Memory B cell (primary cell): Measurements from ENCODE around the gene STAP2.

Source experiments
- ATAC-seq: fragments of 150-1000 bp; cut with Tn5 transposase; 2 replicates; pipeline ENCODE4 v1.10.0; 2021; ENCODE audit warnings: low read depth, mild to moderate bottlenecking, moderate library complexity
- DNase-seq, 2 donors: peaks; one replicate each; pipeline ENCODE4 v3.0.0; 2022; ENCODE audit warnings: low spot score in 2 of 2
- H3K27ac Mint-ChIP-seq: one replicate; pipeline ENCODE4 v1.8.0; 2022; ENCODE audit warnings: mild to moderate bottlenecking, moderate library complexity, mixed read lengths
- H3K27me3 Mint-ChIP-seq: one replicate; pipeline ENCODE4 v1.8.0; 2022; ENCODE audit warnings: mixed read lengths
- H3K36me3 Mint-ChIP-seq: one replicate; pipeline ENCODE4 v1.8.0; 2022; ENCODE audit warnings: mild to moderate bottlenecking, mixed read lengths
- H3K4me1 Mint-ChIP-seq: one replicate; pipeline ENCODE4 v1.8.0; 2022; ENCODE audit warnings: mixed read lengths
- H3K4me3 Mint-ChIP-seq: one replicate; pipeline ENCODE4 v1.8.0; 2022; ENCODE audit warnings: mild to moderate bottlenecking, moderate library complexity, mixed read lengths
- H3K9me3 Mint-ChIP-seq: one replicate; pipeline ENCODE4 v1.8.0; 2022; ENCODE audit warnings: mixed read lengths

STAP2 gene

GRCh38 chr19:4319067-4319718 is 19.4 kb downstream of the STAP2 start:
- Mint-ChIP-seq H3K36me3 (peaks cover 4% of the 10 kb centered on the region), H3K27ac (no peak overlapping the region), H3K9me3 (peaks cover 9% of the 10 kb centered on the region), H3K4me3 (no peak overlapping the region), H3K4me1 (peaks cover 3% of the 10 kb centered on the region), H3K27me3 (peaks cover 2% of the 10 kb centered on the region)
- ATAC-seq, result no peak
- DNase-seq, result no peak

- Mint-ChIP-seq H3K4me1 (peaks cover 3% of the 10 kb centered on the region), H3K27ac (no peak overlapping the region), H3K9me3 (peaks cover 9% of the 10 kb centered on the region), H3K4me3 (no peak overlapping the region), H3K36me3 (peaks cover 4% of the 10 kb centered on the region), H3K27me3 (peaks cover 2% of the 10 kb centered on the region)
- DNase-seq (no peak), ATAC-seq (no peak)
These were observed 20.2 kb downstream of the STAP2 start for GRCh38 chr19:4318460-4318859.

- H3K4me1 Mint-ChIP-seq, result peaks cover 3% of the 10 kb centered on the region
These were observed 21.7 kb downstream of the STAP2 start for GRCh38 chr19:4316956-4317355.

GRCh38 chr19:4313847-4314490 is 24.7 kb downstream of the STAP2 start:
- DNase-seq (no peak), ATAC-seq (peak; percentile 26)
- Mint-ChIP-seq H3K4me3 (no peak overlapping the region), H3K4me1 (peaks cover 3% of the 10 kb centered on the region), H3K9me3 (no peaks in the 10 kb centered on the region), H3K27ac (no peak overlapping the region), H3K36me3 (no peaks in the 10 kb centered on the region), H3K27me3 (peaks cover 2% of the 10 kb centered on the region)

More at GRCh38 chr19:4316956-4317355, 21.7 kb downstream of the STAP2 start:
- peaks cover 9% of the 10 kb centered on the region for H3K9me3 Mint-ChIP-seq
- no peak for DNase-seq
- peaks cover 2% of the 10 kb centered on the region for H3K27me3 Mint-ChIP-seq
- H3K36me3 Mint-ChIP-seq, result peaks cover 4% of the 10 kb centered on the region
- no peak overlapping the region for H3K27ac Mint-ChIP-seq
- no peak overlapping the region for H3K4me3 Mint-ChIP-seq
- ATAC-seq, result no peak

GRCh38 chr19:4310247-4311121 is 28.1 kb downstream of the STAP2 start:
- no peaks in the 10 kb centered on the region for H3K36me3 Mint-ChIP-seq
- H3K4me1 Mint-ChIP-seq, result no peaks in the 10 kb centered on the region
- H3K27ac Mint-ChIP-seq, result no peak overlapping the region
- H3K27me3 Mint-ChIP-seq, result peaks cover 4% of the 10 kb centered on the region
- H3K4me3 Mint-ChIP-seq, result no peak overlapping the region
- DNase-seq, result no peak
- no peaks in the 10 kb centered on the region for H3K9me3 Mint-ChIP-seq
- ATAC-seq, result no peak

GRCh38 chr19:4305659-4306058 is 33.0 kb downstream of the STAP2 start:
- Mint-ChIP-seq H3K9me3 (no peaks in the 10 kb centered on the region), H3K27me3 (peaks cover 10% of the 10 kb centered on the region), H3K4me3 (peak overlapping the region; percentile 77), H3K27ac (no peak overlapping the region), H3K36me3 (no peaks in the 10 kb centered on the region), H3K4me1 (peaks cover 2% of the 10 kb centered on the region)
- DNase-seq, result no peak
- ATAC-seq, result no peak

- Mint-ChIP-seq H3K4me1 (peaks cover 2% of the 10 kb centered on the region), H3K4me3 (peak overlapping the region; percentile 77), H3K27ac (no peak overlapping the region), H3K9me3 (peaks cover 2% of the 10 kb centered on the region), H3K36me3 (peaks cover 2% of the 10 kb centered on the region), H3K27me3 (peaks cover 14% of the 10 kb centered on the region)
- DNase-seq (no peak), ATAC-seq (no peak)
These were observed 33.4 kb downstream of the STAP2 start for GRCh38 chr19:4305257-4305612.

GRCh38 chr19:4304538-4305256 is 33.9 kb downstream of the STAP2 start, which contains the start of gene FSD1:
FSD1 (plus strand) TSS chr19:4304598; CDS start chr19:4304747, 149 bp downstream.
- ATAC-seq, result peak; percentile 87
- Mint-ChIP-seq H3K27ac (no peak within 1 kb of the TSS), H3K9me3 (peaks cover 2% of the 10 kb centered on the region), H3K36me3 (peaks cover 2% of the 10 kb centered on the region), H3K4me1 (peaks cover 2% of the 10 kb centered on the region), H3K27me3 (peaks cover 14% of the 10 kb centered on the region), H3K4me3 (peak within 1 kb of the TSS; percentile 77)
- peak; percentile 33 to 56 for DNase-seq

GRCh38 chr19:4303819-4304537 is 34.6 kb downstream of the STAP2 start:
- Mint-ChIP-seq H3K27me3 (peaks cover 14% of the 10 kb centered on the region), H3K36me3 (peaks cover 2% of the 10 kb centered on the region), H3K4me1 (peaks cover 2% of the 10 kb centered on the region), H3K27ac (no peak overlapping the region), H3K4me3 (peak overlapping the region; percentile 29), H3K9me3 (peaks cover 2% of the 10 kb centered on the region)
- ATAC-seq (no peak), DNase-seq (no peak)

- ATAC-seq (no peak), DNase-seq (no peak)
- Mint-ChIP-seq H3K4me3 (no peak within 1 kb of the TSS), H3K27ac (no peak within 1 kb of the TSS), H3K4me1 (peaks cover 2% of the 10 kb centered on the region), H3K27me3 (peaks cover 16% of the 10 kb centered on the region), H3K36me3 (peaks cover 4% of the 10 kb centered on the region), H3K9me3 (peaks cover 2% of the 10 kb centered on the region)
These were observed 36.4 kb downstream of the STAP2 start, which contains the start of gene TMIGD2 for GRCh38 chr19:4302243-4302640. TMIGD2 (minus strand) TSS chr19:4302389; CDS start chr19:4302385, 4 bp downstream.

- Mint-ChIP-seq H3K27me3 (peaks cover 15% of the 10 kb centered on the region), H3K4me3 (no peak overlapping the region), H3K9me3 (peaks cover 2% of the 10 kb centered on the region), H3K27ac (no peak overlapping the region), H3K36me3 (peaks cover 4% of the 10 kb centered on the region), H3K4me1 (peaks cover 2% of the 10 kb centered on the region)
- ATAC-seq (no peak), DNase-seq (no peak)
These were observed 36.9 kb downstream of the STAP2 start for GRCh38 chr19:4301590-4302242.

- DNase-seq, result no peak
- peaks cover 2% of the 10 kb centered on the region for H3K4me1 Mint-ChIP-seq
- no peak overlapping the region for H3K27ac Mint-ChIP-seq
- peaks cover 4% of the 10 kb centered on the region for H3K36me3 Mint-ChIP-seq
- H3K27me3 Mint-ChIP-seq, result peaks cover 14% of the 10 kb centered on the region
- peaks cover 2% of the 10 kb centered on the region for H3K9me3 Mint-ChIP-seq
- H3K4me3 Mint-ChIP-seq, result no peak overlapping the region
- no peak for ATAC-seq
These were observed 38.0 kb downstream of the STAP2 start for GRCh38 chr19:4300589-4300988.
